K562 (cell line): ENCODE data around the gene DMWD. TPM values are rescaled to one million over a fixed set of nuclear protein-coding genes. Genes with fewer than 3 reads are reported as not detected.
A peak's percentile ranks its signal among the peaks of the same experiment; 100 is the strongest.

ENCODE experiments used
- ETV6 ChIP-seq, 3 experiments: fragments of 150-350 bp in 1 of 3; sonication (generic) in 1 of 3; formaldehyde crosslinking in 1 of 3; IDR thresholded peaks; 2 replicates each; pipeline versions ENCODE4 v1.6.1 to v1.8.0; 2014 to 2022; ENCODE audit warnings: borderline replicate concordance in 2 of 3, low read depth in 2 of 3, antibody characterized with exemption in 1 of 3, low read length in 1 of 3, mild to moderate bottlenecking in 1 of 3, missing genetic modification reagents in 1 of 3
- HDAC3 ChIP-seq: fragments of 450-650 bp; IDR thresholded peaks from 2 replicates; pipeline ENCODE4 v1.6.1; 2018; ENCODE audit warnings: borderline replicate concordance, mild to moderate bottlenecking, moderate library complexity; ENCODE audit not compliant: partially characterized antibody
- ID3 ChIP-seq, 2 experiments: fragments of 250-450 bp in 1 of 2; fragments of 450-650 bp in 1 of 2; sonication (Bioruptor Pico) in 1 of 2; IDR thresholded peaks; 2 replicates each; pipeline versions ENCODE4 v1.6.1 to v1.8.0; 2016 to 2021; ENCODE audit warnings: mild to moderate bottlenecking in 2 of 2, moderate library complexity in 2 of 2, missing compliant biosample characterization in 1 of 2, missing genetic modification characterization in 1 of 2
- MCM2 ChIP-seq: fragments of 450-650 bp; IDR thresholded peaks from 2 replicates; pipeline ENCODE4 v1.6.1; 2017; ENCODE audit warnings: low read depth, mild to moderate bottlenecking
- MED1 ChIP-seq: sonication (generic); formaldehyde crosslinking; IDR thresholded peaks from 2 replicates; pipeline ENCODE4 v1.8.1; 2023; ENCODE audit warnings: missing genetic modification reagents, borderline replicate concordance
- MIER1 ChIP-seq: fragments of 450-650 bp; IDR thresholded peaks from 2 replicates; pipeline ENCODE4 v1.6.1; 2016; ENCODE audit warnings: antibody characterized with exemption, mild to moderate bottlenecking, low read depth
- MYC ChIP-seq, 2 experiments: fragments of 250-450 bp in 1 of 2; sonication (Bioruptor Pico) in 1 of 2; IDR thresholded peaks; 2 replicates each; pipeline versions ENCODE4 v1.5.1 to v1.6.1; 2012 to 2021; ENCODE audit warnings: low read depth in 2 of 2, borderline replicate concordance in 1 of 2, improper control_type of control experiment in 1 of 2, low read length in 1 of 2, mild to moderate bottlenecking in 1 of 2, moderate library complexity in 1 of 2
- NR4A1 ChIP-seq, 2 experiments: fragments of 250-450 bp in 1 of 2; fragments of 450-650 bp in 1 of 2; sonication (Bioruptor Pico) in 1 of 2; IDR thresholded peaks; 2 replicates each; pipeline versions ENCODE4 v1.4.0 to v1.6.1; 2016 to 2020; ENCODE audit warnings: mild to moderate bottlenecking in 2 of 2, missing compliant biosample characterization in 1 of 2, missing genetic modification characterization in 1 of 2, moderate library complexity in 1 of 2
- PREB ChIP-seq: sonication (generic); formaldehyde crosslinking; IDR thresholded peaks from 2 replicates; pipeline ENCODE4 v1.8.1; 2023; ENCODE audit warnings: mild to moderate bottlenecking, missing genetic modification reagents
- RBM15 ChIP-seq: fragments of 200-400 bp; formaldehyde crosslinking; IDR thresholded peaks from 2 replicates; pipeline ENCODE4 v1.6.1; 2018; ENCODE audit warnings: mild to moderate bottlenecking, low read length, moderate library complexity; ENCODE audit not compliant: insufficient read depth
- THRA ChIP-seq: fragments of 450-650 bp; IDR thresholded peaks from 2 replicates; pipeline ENCODE4 v1.6.1; 2017; ENCODE audit warnings: mild to moderate bottlenecking, moderate library complexity
- THRB ChIP-seq: fragments of 450-650 bp; formaldehyde crosslinking; conservative IDR thresholded peaks from 2 replicates; pipeline ENCODE4 v1.4.0; 2022; ENCODE audit warnings: mild to moderate bottlenecking, missing genetic modification characterization
- ZNF274 ChIP-seq: IDR thresholded peaks from 2 replicates; pipeline ENCODE4 v1.6.1; 2011; ENCODE audit warnings: low read depth, mild to moderate bottlenecking, low read length, moderate library complexity, borderline replicate concordance
- ZNF707 ChIP-seq: fragments of 250-450 bp; sonication (Bioruptor Pico); conservative IDR thresholded peaks from 2 replicates; pipeline ENCODE4 v1.8.0; 2022; ENCODE audit warnings: inconsistent platforms, mild to moderate bottlenecking, moderate library complexity
- polyA plus RNA-seq, 8 experiments: library from polyadenylated mRNA; depleted of rRNA in 4 of 8; stranded (reverse) in 5 of 8; unstranded in 3 of 8; fragments of >200 nt; fragmentation: Nextera tagmentation in 2 of 8; fragmentation: Illumina TruSeq in 1 of 8; extraction: Ambion mirVana in 2 of 8; extraction: Trizol in 1 of 8; gene quantifications; 2 replicates each; pipeline versions ENCODE4 v1.2.1 to v1.2.3, GENCODE V29; 2011 to 2014; ENCODE audit warnings: inconsistent platforms in 1 of 8, missing spikeins in 1 of 8
- total RNA-seq, 7 experiments: library from RNA; depleted of rRNA in 6 of 7; stranded (reverse); fragments of >200 nt in 6 of 7; fragmentation: Illumina TruSeq in 2 of 7; extraction: Trizol in 2 of 7; gene quantifications; 2 replicates each; pipeline versions ENCODE4 v1.2.1 to v1.2.3, GENCODE V29; 2011 to 2021; ENCODE audit warnings: low replicate concordance in 1 of 7
- TF ChIP-seq, protein P1 (sequence below): fragments of 250-450 bp; sonication (Bioruptor Pico); IDR thresholded peaks from 2 replicates; pipeline ENCODE4 v1.4.0; 2020; ENCODE audit warnings: mild to moderate bottlenecking, moderate library complexity
- TF ChIP-seq, protein P2 (sequence below): fragments of 450-650 bp; IDR thresholded peaks from 2 replicates; pipeline ENCODE4 v1.6.1; 2016

The DMWD gene
- total and polyA plus RNA-seq, 9 of the 15 experiments (the other 6 are each of a cell fraction or from before 2014, with no cell fraction given) = 4.7 to 54.6 (median 19.0) TPM

DNA sequence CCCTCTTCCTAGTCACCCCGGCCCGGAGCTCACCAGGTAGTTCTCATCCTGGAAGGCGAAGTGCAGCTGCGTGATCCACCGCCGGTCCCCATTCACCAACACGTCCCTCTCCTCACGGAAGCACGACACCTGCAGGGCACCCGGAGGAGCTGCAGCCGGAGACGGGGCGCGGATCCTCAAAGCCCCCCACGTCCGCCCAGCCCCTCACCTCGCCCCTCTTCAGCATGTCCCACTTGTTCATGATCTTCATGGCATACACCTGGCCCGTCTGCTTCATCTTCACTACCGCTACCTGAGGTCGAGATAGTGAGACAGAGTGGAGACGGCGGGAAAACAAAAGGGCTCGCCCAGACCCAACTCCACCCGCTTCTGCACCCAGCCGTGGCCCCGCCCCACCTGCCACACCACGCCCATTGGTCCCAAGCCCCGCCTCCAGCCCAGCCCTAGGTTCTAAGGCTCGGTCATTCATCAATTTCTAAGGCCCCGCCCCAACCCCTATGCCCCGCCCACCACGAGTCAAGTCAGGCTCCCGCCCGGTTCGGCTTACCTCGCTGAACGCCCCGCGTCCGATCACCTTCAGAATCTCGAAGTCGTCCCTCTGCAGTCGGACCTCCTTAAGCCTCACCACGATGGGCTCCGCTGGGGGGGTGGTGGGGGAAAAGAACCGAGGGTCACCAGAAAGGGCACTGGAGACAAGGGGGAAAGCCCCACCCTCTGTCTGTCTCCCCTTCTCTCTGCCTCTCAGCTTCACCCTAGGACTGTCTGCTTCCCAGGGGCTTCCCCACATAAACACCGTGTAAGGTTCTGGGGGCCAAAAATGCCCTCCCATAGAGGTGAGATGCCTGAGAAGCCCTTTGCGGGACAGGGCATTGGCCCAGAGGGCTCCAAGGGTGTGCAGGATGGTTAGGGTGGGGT is 13.2 kb downstream of the DMWD start (continued):
- no peak for TF ChIP-seq ZNF707 (CRISPR knock-in tag)
- no peak for TF ChIP-seq MYC (IDR thresholded peaks at IDR 0.05; ENCODE audit: low read depth, low read length)
- TF ChIP-seq MYC (CRISPR knock-in tag; IDR thresholded peaks at IDR 0.05; ENCODE audit: borderline replicate concordance, low read depth) = no peak
- no peak for TF ChIP-seq ZNF274
- no peak for TF ChIP-seq THRA
- TF ChIP-seq, protein P1, sequence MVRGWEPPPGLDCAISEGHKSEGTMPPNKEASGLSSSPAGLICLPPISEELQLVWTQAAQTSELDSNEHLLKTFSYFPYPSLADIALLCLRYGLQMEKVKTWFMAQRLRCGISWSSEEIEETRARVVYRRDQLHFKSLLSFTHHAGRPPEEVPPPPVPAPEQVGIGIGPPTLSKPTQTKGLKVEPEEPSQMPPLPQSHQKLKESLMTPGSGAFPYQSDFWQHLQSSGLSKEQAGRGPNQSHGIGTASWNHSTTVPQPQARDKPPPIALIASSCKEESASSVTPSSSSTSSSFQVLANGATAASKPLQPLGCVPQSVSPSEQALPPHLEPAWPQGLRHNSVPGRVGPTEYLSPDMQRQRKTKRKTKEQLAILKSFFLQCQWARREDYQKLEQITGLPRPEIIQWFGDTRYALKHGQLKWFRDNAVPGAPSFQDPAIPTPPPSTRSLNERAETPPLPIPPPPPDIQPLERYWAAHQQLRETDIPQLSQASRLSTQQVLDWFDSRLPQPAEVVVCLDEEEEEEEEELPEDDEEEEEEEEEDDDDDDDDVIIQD (CRISPR knock-in tag) = no peak
- no peak for TF ChIP-seq MED1 (CRISPR knock-in tag)
- TF ChIP-seq HDAC3 = no peak
- no peak for TF ChIP-seq RBM15
- TF ChIP-seq THRB (CRISPR knock-in tag) = 0 out of 2 replicates have a peak, but pooled peaks have one; percentile 64
- TF ChIP-seq, protein P2, sequence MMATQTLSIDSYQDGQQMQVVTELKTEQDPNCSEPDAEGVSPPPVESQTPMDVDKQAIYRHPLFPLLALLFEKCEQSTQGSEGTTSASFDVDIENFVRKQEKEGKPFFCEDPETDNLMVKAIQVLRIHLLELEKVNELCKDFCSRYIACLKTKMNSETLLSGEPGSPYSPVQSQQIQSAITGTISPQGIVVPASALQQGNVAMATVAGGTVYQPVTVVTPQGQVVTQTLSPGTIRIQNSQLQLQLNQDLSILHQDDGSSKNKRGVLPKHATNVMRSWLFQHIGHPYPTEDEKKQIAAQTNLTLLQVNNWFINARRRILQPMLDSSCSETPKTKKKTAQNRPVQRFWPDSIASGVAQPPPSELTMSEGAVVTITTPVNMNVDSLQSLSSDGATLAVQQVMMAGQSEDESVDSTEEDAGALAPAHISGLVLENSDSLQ = peak; percentile 94
- no peak for TF ChIP-seq ID3 (CRISPR knock-in tag; IDR thresholded peaks at IDR 0.05)
- no peak for TF ChIP-seq ID3 (tag; IDR thresholded peaks at IDR 0.05)
- TF ChIP-seq NR4A1 (CRISPR knock-in tag; IDR thresholded peaks at IDR 0.05) = no peak
- TF ChIP-seq NR4A1 (tag; IDR thresholded peaks at IDR 0.05) = no peak
- no peak; the same call in 1 of the 2 replicates for TF ChIP-seq MIER1
- TF ChIP-seq MCM2 = no peak
- TF ChIP-seq PREB (CRISPR knock-in tag) = no peak
- no peak for TF ChIP-seq ETV6 (IDR thresholded peaks at IDR 0.05; ENCODE audit: borderline replicate concordance in 1 of 2, low read depth in 2 of 2, low read length in 1 of 2)
- no peak for TF ChIP-seq ETV6 (CRISPR knock-in tag; IDR thresholded peaks at IDR 0.05; ENCODE audit: borderline replicate concordance)
